ES-I3 (cell line): ENCODE data around the gene RACGAP1.

Experiments used
- H3K36me3 ChIP-seq: 2 replicates; pipeline ENCODE4 v1.6.1; 2013; ENCODE audit warnings: mild to moderate bottlenecking, low read length, control low read depth, moderate library complexity; ENCODE audit not compliant: insufficient read depth
- H3K4me1 ChIP-seq: 2 replicates; pipeline ENCODE4 v1.6.1; 2013; ENCODE audit warnings: mild to moderate bottlenecking, control low read depth, low read length; ENCODE audit not compliant: insufficient read depth
- H3K9ac ChIP-seq: 2 replicates; pipeline ENCODE4 v1.6.1; 2013; ENCODE audit warnings: low read depth, mild to moderate bottlenecking, low read length, moderate library complexity
- H3K9me3 ChIP-seq: 2 replicates; pipeline ENCODE4 v1.6.1; 2013; ENCODE audit warnings: mild to moderate bottlenecking, low read length, moderate library complexity; ENCODE audit not compliant: control insufficient read depth, insufficient read depth

The RACGAP1 gene

GRCh38 chr12:49967777-49968250 lies 57.5 kb downstream of the RACGAP1 start:
- no peaks in the 10 kb centered on the region; the same call in 1 of the 2 replicates for H3K4me1 ChIP-seq
- H3K36me3 ChIP-seq, result no peaks in the 10 kb centered on the region
- no peaks in the 10 kb centered on the region for H3K9me3 ChIP-seq
- peak overlapping the region; percentile 10; the same call in 1 of the 2 replicates for H3K9ac ChIP-seq

DNA sequence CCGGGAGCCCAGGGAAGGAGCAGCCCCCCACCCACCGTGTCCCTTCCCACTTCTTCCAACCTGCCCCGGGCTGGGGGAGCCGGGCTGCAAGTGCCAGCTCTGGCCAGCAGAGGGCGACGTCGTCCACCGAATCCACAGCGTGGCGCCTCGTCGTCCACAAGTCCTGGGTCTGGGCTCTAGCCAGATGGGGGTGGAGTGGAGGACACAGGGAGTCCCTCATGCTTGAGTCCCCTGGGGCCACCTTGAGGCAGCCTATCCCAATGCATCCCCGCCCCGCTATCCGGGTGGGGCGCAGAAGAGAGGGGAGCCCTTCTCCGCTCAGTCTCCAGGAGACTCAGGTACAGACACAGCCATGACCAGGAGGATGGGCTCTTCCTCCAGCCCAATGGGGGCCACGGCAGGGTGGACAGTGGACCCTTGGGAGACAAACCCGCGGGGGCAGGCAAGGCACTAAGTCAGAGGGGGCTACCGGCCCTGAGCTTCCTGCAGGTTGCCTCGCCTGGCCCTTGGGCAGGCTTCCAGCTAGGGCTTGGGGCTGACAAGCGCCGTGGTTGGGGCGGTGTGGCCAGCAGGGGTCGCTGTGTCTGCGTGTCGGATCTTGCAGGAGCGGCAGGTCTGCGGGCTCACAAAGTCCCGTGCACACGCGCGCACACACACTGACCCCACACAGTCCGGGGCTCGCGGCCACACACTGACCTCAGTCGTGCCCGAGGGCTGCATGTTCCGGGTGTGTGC lies 58.1 kb downstream of the RACGAP1 start:
- Histone ChIP-seq H3K9ac (peak overlapping the region; percentile 35; the same call in 1 of the 2 replicates), H3K36me3 (no peaks in the 10 kb centered on the region), H3K4me1 (no peaks in the 10 kb centered on the region; the same call in 1 of the 2 replicates), H3K9me3 (no peaks in the 10 kb centered on the region)

DNA sequence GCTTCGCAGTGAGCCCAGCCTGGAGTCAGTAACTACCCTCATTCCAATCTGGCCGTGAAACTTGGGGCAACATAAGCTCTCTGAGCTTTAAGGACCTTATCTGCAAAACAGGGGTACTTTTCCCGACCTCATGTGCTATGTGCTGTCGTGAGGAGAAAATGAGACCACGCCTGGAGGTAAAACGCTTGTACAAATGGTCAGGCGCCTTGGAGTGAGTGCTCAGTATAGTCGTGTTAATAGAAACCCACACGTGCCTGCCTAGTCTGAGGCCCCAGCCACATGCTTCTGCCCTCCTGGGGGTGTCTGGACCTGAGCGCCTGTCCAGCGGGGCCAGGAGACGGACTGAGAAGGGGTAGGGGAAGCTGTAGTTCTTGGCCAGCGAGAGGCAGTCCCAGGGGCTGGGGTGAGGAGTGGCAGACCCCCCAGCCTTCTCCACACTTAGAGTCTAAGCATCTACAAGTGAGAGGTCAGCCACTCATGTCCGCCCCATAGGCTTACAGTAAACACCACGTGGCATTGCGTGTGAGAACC lies 58.7 kb downstream of the RACGAP1 start:
- Histone ChIP-seq H3K9ac (no peak overlapping the region), H3K4me1 (no peaks in the 10 kb centered on the region), H3K36me3 (no peaks in the 10 kb centered on the region), H3K9me3 (no peaks in the 10 kb centered on the region)

DNA sequence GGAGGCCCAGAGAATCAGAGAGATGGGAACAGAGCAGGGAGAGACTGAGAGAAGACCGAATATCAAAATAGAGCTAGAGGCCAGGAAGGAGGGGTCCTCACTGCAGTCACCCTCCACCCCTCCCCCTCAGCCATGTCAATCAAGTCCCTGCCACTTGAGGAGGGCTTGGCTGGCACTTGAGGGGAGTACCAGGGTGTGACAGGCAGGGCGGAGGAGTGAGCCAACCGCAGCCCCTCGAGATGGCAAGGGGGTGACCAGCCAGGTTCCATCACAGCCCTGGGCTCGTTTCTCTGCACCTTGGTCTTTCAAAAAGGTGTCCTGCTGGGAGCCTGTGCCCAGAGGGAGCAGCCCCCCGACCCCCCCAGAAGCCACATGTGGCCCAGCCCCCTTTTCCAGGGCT lies 59.5 kb downstream of the RACGAP1 start:
- Histone ChIP-seq H3K9ac (no peak overlapping the region), H3K9me3 (no peaks in the 10 kb centered on the region), H3K4me1 (0 out of 2 replicates have a peak, but pooled peaks cover under 1% of the 10 kb centered on the region), H3K36me3 (no peaks in the 10 kb centered on the region)

- Histone ChIP-seq H3K4me1 (peaks cover 8% of the 10 kb centered on the region), H3K9ac (no peak overlapping the region), H3K9me3 (no peaks in the 10 kb centered on the region), H3K36me3 (no peaks in the 10 kb centered on the region)
These were observed 60.3 kb downstream of the RACGAP1 start for GRCh38 chr12:49964849-49965624.

GRCh38 chr12:49963976-49964815 lies 61.1 kb downstream of the RACGAP1 start:
- Histone ChIP-seq H3K4me1 (peaks cover 16% of the 10 kb centered on the region), H3K36me3 (no peaks in the 10 kb centered on the region), H3K9me3 (no peaks in the 10 kb centered on the region), H3K9ac (no peak overlapping the region)

DNA sequence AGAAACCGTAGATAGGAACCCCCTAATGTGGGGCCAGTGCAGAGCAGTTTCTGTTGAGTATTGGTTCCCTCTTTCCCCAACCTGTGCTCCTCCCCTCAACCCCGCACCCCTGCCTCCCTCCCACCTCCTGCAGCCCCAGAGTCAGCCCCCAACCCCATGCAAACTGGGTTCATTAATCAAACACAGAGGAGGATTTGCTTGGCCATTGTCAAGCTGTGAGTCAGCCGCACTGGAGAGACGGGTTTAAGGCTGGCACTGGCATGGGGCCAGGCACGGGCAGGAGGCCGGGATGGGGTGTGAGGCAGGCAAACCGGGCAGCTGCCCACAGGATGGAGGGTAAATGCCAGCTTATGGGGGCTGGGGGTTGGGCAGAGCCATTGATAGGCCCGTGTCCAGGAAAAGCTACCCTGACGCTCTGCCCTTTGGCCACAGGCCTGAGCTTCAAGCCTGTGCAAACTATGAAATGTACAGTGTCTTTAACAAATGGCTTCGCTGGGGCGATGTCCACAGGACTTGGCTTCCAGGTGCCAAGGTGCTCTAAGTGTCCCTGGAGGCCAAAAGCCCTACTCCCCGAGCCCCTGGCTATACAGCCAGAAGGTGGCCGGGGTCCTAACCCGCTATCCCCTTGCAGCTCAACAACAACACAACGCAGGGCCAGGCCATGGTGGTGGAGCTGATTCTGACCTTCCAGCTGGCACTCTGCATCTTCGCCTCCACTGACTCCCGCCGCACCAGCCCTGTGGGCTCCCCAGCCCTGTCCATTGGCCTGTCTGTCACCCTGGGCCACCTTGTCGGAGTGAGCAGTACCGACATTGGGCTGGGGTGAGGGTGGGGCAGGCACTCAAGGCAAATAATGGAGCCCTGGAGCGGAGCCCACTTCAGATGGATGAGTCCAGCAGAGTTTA lies 62.2 kb downstream of the RACGAP1 start:
- Histone ChIP-seq H3K4me1 (peaks cover 19% of the 10 kb centered on the region), H3K9me3 (no peaks in the 10 kb centered on the region), H3K36me3 (no peaks in the 10 kb centered on the region), H3K9ac (no peak overlapping the region)

DNA sequence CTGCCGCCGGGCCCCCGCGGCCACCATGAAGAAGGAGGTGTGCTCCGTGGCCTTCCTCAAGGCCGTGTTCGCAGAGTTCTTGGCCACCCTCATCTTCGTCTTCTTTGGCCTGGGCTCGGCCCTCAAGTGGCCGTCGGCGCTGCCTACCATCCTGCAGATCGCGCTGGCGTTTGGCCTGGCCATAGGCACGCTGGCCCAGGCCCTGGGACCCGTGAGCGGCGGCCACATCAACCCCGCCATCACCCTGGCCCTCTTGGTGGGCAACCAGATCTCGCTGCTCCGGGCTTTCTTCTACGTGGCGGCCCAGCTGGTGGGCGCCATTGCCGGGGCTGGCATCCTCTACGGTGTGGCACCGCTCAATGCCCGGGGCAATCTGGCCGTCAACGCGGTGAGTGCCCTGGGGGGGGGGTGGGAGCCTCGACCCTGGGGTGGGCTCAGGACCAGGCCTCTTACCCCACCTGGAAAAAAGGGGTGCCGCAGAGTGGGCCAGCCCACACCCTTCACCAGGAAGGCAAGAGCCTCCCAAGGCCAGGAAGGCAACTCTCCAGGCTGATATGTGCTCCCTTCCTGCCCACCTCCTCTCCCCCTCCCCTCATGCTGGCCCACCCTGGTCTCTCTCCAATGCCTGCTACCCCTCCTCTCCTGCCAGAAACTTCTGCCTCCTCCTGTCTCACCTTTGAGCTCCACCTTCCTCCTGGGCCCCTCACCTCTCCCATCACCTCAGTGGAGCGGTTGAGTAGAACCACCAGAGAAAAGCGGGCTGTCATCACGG lies 63.1 kb downstream of the RACGAP1 start:
- Histone ChIP-seq H3K9me3 (no peaks in the 10 kb centered on the region), H3K36me3 (no peaks in the 10 kb centered on the region), H3K4me1 (peaks cover 19% of the 10 kb centered on the region), H3K9ac (peak overlapping the region; percentile 21; the same call in 1 of the 2 replicates)

DNA sequence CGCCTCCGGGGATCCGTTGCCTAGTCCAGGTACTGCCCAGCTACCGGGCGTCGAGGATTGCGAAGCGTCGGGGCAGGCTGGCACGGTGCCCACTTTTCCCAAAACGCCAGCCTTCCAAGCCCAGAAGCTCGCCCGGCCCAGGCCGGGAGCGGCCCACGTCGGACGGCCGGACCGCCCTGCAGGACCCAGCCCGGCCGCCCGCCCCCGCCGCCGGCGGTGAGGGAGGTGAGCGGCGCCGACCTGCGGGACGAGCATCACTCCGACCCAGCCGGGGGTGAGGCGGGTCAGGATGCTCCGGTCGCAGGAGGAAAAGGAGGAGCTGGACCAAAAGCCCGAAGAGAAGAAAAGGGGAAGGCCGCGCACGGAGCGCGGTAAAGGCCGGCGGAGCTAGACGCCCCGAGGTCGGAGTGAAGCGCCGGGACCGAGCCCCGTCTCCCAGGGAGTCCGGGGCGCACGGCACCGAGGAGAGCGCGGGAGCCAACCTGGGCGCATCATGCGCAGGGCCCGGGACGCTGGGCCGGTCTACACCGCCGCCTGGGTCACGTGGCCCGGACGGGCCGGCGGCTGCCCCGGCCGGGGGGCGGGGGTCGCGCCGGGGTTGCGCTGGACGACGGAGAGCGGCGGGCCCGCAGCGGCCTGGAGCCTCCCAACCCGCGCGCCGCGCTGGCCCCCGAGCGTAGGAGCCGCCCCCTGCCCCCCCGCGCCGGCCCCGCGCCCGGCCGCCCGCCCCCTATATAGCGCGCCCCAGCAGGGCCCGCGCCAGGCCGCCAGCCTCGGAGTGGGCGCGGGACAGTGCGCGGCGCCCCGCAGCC lies 64.0 kb downstream of the RACGAP1 start, which contains the start of gene AQP5:
Gene AQP5 (plus strand): TSS at position 762 of the 812 bp plus-strand sequence. CDS start 146 bp downstream, outside the sequence.
- Histone ChIP-seq H3K9ac (peak within 1 kb of the TSS; percentile 49), H3K4me1 (peaks cover 19% of the 10 kb centered on the region), H3K9me3 (no peaks in the 10 kb centered on the region)

DNA sequence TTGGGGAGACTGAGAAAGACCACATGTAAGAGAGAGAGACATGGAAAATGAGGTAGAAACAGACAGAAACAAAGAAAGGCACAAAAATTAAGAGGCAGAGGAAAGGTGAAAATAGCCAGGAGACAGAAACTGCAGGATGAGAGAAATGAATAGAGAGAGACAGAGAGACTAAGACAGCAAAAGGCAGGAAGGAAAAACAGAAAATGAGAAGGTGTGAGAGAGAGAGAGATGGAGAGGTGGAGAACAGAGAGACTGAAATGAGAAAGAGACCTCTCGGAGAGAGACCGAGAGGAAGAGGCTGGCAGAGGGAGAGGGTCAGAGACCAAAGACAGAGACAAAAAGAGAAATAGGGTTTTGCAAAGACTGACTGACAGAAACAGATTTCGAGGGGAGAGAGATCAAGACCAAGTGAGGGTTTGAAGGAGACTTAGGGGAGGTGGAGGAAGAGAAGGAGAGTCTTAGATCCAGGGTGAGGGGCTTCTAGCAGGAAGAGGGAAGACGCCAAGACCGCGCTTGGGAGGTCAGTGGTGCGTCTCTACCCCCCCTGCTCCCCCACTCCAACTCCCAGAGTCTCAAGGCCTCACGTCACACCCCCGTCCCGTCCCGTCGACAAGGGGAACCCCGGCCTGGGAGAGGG lies 64.7 kb downstream of the RACGAP1 start:
- no peaks in the 10 kb centered on the region for H3K36me3 ChIP-seq
- H3K9me3 ChIP-seq, result no peaks in the 10 kb centered on the region
- peaks cover 19% of the 10 kb centered on the region for H3K4me1 ChIP-seq
- H3K9ac ChIP-seq, result peak overlapping the region; percentile 49; the same call in 1 of the 2 replicates

More for the DNA sequence above, 64.0 kb downstream of the RACGAP1 start, which contains the start of gene AQP5:
- no peaks in the 10 kb centered on the region for H3K36me3 ChIP-seq

DNA sequence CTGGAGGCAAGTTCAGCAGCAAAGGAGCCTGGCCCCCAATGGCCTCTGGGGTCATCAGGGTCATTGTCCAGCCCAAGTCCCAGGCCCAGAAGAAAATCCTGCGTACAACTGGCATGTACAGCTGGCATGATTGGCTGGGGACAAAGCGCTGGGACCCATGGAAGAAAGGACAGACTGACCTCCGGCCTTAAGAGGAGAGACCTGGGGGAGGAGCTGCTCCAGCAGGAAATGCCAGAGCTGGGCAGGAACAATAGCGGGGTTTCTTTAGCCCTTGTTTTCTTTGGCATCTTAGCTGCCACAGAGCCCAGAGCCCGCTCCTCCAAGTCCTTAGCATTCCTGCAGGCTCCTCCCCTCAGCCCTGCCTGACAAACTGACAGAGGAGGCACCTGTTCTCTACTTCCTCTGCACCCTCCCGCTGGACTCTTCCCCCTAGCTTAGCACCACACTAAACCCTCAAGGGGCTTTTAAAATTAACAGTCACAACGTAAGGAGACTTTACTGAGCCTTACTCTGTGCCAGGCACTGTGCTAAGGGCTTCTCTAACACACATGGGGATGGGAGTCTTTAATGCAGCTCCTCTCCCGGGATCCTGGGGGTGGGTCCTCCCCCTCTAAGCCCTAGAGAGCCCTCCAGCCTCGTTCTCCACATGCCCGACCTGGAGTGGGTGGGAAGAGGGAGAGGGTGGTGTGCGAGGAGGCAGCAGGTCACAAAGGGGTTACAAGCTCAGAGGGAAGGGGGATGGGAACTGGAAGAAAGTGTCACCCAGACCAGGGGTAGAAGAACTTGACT lies 65.4 kb downstream of the RACGAP1 start:
- peaks cover 19% of the 10 kb centered on the region for H3K4me1 ChIP-seq
- no peaks in the 10 kb centered on the region for H3K36me3 ChIP-seq
- H3K9ac ChIP-seq, result no peak overlapping the region
- H3K9me3 ChIP-seq, result no peaks in the 10 kb centered on the region
